CD4-positive, alpha-beta T cell treated with Interleukin-6 for 4 hours (primary cell): ENCODE measurements around the gene UPK1A.

Experiments used
- DNase-seq: peaks from one replicate; pipeline ENCODE4 v3.0.0-alpha.2; 2020; ENCODE audit warnings: mixed read lengths

The UPK1A gene

DNA sequence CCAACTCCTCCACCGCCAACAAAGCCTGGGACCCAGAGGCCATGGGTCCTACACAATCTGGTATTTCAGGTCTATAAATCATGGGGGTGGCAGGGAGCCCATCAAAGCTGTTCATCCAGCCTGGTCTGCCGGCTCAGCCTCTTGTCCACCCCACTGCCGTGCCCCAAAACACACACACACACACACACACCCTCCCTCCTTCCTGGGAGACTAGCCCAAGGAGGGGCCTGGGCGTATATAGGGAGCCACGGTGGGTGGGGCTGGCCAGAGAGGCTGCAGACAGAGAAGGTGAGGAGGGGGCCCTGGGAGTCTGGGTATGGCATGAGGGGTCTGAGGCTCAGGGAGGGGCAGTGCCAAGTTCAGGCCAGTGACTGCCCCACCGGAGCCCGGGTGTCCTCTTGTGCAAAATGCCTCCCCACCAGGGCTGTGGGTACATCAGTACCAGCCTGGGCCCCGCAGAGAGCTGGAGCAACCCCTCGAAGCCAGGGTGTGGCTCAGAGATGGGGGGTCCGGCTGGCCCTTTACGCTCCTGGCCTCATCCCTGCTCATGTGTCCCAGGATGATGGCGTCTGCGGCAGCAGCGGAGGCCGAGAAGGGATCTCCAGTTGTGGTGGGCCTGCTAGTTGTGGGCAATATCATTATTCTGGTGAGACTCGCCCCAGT is at the start of gene UPK1A:
Gene UPK1A, plus strand, starts transcription at position 267 of the 663 bp plus-strand sequence. Its CDS starts 296 bp downstream, at position 563.
- no peak for DNase-seq

DNA sequence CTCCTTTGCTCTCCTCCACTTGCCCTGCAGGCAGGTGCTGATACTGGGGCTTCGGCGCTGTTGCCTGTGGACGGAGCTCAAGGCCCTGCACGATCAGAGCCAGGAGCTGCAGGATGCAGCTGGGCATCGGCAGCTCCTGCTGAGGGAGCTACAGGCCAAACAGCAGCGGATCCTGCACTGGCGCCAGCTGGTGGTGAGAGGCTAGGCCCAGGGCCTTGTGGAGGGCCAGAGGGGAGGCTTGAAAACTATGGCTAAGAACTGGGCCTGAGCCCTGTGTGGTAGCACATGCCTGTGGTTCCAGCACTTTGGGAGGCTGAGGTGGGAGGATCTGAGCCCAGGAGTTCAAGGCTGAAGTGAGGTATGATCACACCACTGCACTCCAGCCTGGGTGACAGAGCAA is 47.5 kb upstream of the UPK1A start:
- no peak for DNase-seq

DNA sequence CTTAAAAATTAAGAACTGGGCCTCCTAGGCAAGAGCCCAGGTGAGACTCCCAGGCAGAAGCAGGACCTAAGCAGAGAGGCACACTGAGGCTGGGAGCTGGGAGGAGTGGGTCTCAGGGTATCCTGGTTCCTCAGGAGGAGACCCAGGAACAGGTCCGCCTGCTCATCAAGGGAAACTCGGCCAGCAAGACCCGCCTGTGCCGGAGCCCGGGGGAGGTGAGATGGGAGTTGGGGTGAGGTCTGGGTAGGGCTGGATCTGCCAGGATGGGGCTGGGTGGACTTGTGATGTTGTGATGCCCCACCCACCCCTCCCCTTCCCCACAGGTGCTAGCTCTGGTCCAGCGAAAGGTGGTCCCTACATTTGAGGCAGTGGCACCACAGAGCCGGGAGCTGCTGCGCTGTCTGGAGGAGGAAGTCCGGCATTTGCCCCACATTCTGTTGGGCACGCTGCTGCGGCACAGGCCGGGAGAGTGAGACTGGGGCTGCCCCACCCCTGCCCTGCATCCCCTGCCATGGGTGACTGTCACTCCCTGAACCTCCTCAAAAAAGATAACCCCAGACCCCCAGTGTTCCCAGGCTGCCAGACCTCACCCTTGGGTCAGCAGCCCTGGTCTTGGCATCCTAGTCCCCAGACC is 46.9 kb upstream of the UPK1A start:
- DNase-seq, result no peak

DNA sequence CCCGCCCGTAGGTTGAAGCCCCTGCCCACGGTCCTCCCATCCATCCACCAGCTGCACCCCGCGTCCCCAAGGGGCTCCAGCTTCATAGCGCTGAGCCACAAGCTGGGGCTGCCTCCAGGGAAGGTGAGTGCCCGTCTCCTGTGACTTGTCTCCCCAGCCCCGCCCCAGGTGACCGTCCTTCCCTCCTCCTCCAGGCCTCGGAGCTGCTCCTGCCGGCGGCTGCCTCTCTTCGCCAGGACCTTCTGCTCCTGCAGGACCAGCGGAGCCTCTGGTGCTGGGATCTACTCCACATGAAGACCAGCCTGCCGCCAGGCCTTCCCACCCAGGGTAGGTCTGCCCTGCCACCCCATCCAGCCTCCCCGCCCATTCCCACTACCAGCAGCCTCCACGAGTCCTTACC is 46.3 kb upstream of the UPK1A start:
- DNase-seq, result no peak

DNA sequence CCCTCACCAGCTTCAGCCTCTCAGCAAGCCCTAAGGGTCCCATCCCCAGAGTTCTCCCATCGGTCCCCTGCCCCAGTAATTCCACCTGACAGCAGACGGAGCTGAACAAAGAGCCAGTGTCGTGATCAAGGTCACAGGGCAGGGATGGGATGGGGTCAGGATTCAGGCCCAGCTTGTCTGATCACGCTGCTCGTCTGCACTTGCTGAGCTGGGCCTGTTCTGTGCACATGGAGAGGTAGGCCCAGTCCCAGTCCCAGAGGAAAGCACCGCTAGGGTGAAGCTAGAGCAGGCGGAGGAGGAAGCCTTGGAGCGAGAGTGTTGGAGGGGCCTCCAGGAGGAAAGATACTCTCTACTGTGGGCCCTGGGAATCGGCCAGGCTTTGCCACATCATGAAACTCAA is 44.6 kb upstream of the UPK1A start:
- no peak for DNase-seq

DNA sequence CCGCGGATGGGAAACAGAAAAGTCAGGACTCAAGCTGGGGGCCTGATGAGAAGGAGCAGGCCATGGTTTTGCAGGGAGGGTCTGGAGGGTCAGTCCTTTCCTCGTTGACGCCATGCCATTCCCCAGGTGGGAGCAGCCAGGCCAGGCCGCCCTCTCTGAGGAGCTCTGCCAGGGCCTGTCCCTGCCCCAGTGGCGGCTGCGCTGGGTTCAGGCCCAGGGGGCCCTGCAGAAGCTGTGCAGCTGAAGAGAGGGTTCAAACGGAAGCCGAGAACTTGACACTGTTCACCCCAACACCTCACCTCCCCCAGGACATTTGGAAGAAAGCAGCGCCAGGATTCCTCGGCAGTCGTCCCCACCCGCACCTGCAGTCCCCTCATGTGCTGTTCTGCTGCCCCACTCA is 43.6 kb upstream of the UPK1A start:
- no peak for DNase-seq

DNA sequence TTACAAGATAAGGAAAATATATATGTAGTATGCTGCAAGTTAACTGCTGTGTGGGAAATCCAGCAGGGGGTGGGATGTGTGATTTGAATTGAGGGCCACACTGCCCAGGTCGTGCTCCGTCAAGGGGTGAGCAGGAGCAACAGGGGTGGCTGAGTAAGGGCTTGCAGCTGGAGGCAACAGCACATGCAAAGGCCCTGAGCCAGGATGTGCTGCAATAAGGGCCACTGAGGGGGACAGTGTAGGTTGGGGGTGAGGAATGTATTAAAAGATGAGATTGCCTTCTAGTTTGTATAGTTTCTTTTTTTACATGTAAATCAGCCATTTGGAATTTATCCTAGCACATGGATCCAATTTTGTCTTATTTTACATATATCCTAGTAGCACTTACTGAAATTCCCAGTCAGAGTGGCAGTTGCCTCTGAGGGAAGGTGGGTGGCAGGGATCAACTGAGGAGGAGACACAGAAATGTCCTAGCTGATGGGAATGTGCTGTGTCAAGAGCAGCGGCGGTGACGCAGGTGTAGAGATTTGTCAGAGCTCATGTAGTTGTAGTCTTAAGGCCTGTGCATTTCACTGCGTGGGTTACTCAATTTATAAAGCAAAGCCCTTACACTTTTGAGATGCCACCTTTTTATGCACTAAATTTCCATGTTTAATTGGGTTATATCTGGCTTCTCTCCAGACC is 42.8 kb upstream of the UPK1A start:
- DNase-seq, result no peak

DNA sequence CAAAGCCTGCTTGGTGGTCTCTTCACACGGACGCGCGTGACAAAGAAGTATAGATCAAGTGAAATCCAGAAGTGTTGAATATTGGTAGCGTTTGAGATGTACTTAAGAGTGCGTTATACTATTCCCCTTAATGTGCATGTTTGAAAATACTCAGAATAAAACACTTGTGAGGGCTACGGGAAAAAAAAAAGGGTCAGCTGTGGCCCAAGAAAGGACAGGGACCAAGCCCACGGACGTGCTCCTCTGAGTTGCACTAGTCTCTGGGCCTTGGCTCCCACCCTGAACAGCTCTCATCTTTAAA is 38.1 kb upstream of the UPK1A start:
- DNase-seq, result no peak

DNA sequence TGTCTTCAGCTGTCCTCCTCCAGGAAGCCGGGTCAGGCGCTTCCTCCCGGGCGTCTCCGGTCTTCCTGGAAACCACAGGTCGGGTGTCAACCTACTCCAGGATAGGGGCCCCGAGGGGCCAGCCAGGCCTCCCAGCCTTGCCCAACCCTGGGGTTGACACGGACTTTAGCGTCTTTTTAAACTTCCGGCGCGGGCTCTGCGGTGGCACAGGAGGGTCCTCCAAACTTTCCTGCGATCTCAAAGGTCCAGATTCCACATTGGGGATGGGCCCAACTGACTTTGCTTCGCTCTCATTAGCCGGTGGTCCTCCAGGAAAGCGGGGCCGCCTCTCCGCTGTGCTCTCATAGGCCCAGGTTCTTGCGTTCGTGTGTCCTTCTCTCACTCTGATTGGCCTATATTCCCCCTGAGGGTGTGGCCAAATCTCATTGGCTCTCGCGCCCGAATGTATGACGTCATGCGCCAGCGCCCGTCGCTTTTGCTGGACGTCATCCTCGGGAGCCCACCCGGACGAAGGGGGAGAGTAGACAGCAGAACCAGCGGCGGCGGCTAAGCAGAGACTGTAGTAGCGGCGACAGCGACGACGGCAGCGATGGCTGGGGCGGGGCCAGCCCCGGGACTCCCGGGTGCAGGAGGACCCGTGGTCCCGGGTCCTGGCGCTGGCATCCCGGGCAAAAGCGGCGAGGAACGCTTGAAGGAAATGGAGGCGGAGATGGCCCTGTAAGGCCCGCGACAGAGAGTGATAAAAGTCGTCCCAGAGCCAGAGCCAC is 37.6 kb upstream of the UPK1A start, which contains the start of gene RBM42:
Gene RBM42, plus strand, starts transcription at position 472 of the 767 bp plus-strand sequence. Its CDS starts 118 bp downstream, at position 590.
- DNase-seq, result peak; percentile 95

DNA sequence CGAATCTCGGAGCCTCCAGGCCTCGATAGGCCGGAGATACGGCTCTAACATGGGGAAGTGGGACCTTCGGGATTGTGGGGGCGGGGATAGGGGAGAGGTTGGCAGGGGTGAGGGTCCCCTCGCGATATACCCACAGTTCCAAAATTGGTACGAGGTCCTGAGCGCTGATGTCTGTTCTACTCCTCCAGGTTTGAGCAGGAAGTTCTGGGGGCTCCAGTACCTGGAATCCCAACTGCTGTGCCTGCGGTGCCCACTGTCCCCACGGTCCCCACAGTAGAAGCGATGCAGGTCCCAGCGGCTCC is 37.0 kb upstream of the UPK1A start:
- DNase-seq, result no peak

DNA sequence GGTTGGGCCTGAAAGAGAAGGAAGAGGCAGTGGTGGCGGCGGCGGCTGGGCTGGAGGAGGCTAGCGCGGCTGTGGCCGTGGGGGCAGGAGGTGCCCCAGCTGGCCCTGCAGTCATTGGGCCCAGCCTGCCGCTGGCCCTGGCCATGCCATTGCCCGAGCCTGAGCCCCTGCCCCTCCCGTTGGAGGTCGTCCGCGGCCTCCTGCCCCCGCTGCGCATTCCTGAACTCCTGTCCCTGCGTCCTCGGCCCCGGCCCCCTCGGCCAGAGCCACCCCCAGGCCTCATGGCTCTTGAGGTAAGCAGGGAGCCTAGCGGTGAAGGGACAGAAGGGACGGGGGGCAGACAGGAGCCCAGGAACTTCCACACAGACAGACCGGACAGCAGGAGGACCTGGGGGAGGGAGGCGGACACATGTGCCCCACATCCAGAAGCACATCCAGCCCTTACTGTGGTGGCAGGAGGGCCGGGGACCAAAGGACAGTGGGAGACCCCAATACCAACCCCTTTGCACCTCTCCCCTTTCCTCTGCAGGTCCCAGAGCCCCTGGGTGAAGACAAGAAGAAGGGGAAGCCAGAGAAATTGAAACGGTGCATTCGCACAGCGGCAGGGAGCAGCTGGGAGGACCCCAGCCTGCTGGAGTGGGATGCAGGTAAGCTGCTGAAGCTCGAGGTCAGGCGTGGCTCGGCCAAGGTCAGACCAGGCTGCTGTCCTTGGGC is 32.4 kb upstream of the UPK1A start:
- no peak for DNase-seq

DNA sequence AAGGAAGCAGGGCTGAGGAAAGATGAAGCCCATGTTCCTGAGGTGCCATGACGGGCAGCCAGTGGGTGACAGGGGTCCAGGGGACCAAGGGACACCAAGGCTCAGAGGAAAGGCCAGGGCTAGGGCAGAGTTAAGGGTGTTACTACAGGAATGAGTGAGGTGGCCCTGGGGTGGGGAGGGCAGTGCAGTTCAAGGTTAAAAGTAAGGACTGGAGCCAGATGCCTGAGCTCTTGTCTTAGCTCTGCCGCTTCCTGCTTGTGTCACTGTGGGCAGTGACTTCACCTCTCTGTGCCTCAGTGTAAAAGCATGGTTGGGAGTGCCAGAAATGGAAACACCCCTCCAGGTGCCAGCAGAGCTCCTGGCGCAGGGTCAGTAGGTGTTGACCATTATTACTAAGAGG is 29.7 kb upstream of the UPK1A start:
- no peak for DNase-seq

DNA sequence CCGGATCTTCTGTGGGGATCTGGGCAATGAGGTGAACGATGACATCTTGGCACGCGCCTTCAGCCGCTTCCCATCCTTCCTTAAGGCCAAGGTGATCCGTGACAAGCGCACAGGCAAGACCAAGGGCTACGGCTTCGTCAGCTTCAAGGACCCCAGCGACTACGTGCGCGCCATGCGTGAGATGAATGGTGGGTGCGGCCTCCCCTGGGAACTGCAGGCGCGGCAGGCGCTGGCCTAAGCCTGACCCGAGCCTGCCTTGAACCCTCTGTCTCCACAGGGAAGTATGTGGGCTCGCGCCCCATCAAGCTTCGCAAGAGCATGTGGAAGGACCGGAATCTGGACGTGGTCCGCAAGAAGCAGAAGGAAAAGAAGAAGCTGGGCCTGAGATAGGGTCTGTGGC is 29.2 kb upstream of the UPK1A start:
- DNase-seq, result no peak

DNA sequence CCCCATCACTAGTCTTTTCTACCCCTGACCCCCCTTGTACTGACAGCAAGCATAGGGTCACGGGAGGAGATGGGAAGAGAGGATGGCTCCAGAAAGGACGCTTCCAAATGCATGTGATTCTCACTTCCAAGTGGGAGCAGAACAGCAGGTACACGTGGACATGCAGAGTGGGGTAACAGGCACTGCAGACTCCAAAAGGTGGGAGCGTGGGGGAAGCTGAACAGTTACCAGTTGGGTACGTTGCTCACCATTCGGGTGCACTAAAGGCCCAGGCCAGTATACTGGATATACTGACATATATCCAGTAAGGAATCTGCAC is 27.0 kb upstream of the UPK1A start:
- DNase-seq, result no peak

DNA sequence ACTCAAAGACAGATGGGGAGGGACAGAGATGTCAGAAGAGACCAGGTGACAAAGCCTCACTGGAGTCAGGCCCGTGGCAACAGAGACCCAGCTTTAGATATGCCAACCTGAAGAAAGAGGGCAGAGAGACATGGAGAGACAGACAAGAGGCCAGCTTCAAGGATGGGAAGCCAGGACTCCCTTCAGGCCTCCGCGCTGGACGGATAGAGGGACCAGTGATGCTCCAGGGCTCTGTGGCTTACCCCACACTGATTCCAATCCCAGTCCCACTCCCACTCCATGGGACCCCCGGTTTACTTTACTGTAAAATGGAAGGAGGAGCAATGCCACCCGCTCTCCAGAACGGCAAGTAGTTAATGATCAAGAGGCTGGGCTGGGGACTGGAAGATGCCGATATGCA is 26.5 kb upstream of the UPK1A start:
- DNase-seq, result no peak

DNA sequence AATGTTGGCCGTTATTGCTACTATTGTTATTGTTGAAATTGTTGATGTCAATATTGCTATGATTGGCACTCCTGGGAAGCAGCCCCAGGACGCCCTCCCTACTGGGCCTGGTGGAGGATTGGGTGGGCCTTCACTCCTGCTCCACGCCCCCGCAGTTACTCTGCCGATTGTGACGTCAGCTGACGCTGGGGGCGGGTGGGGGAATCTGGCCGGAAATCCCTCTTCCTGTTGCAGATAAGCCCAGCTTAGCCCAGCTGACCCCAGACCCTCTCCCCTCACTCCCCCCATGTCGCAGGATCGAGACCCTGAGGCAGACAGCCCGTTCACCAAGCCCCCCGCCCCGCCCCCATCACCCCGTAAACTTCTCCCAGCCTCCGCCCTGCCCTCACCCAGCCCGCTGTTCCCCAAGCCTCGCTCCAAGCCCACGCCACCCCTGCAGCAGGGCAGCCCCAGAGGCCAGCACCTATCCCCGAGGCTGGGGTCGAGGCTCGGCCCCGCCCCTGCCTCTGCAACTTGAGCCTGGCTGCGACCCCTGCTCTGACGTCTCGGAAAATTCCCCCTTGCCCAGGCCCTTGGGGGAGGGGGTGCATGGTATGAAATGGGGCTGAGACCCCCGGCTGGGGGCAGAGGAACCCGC is 24.7 kb upstream of the UPK1A start, which contains the start of gene ETV2:
Gene ETV2, plus strand, starts transcription at position 231 of the 637 bp plus-strand sequence. CDS start 716 bp downstream, outside the sequence.
- DNase-seq, result peak; percentile 20

DNA sequence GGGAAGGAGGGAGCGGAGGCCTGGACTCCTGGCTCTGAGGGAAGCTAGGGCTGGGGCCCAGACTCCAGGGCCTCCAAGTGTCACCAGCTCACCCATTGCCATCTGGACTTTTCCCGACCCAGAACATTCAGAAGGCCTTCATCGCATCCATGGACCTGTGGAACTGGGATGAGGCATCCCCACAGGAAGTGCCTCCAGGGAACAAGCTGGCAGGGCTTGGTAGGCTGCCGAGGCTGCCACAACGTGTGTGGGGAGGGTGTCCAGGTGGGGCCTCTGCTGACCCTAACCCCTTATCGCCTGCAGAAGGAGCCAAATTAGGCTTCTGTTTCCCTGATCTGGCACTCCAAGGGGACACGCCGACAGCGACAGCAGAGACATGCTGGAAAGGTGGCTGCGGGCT is 24.0 kb upstream of the UPK1A start:
- DNase-seq, result no peak

DNA sequence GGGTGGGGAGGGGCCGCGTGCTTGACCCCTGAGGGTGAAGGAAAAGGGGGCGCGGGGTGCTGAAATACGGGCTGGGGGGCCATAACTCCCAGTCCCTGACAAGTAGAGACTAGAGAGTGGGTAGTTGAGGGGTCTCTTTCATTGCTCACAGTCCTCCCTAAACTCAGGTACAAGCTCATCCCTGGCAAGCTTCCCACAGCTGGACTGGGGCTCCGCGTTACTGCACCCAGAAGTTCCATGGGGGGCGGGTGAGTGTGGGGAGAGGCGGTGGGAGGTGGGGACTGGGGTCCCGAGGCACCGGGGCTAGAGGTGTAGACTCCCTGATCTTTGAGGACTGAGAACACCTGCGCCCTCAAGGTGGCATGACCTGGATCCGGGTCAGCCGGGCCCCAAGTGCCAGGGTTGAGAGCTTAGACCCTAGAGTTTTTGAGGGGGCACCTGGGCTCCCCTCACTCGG is 23.5 kb upstream of the UPK1A start:
- no peak for DNase-seq

DNA sequence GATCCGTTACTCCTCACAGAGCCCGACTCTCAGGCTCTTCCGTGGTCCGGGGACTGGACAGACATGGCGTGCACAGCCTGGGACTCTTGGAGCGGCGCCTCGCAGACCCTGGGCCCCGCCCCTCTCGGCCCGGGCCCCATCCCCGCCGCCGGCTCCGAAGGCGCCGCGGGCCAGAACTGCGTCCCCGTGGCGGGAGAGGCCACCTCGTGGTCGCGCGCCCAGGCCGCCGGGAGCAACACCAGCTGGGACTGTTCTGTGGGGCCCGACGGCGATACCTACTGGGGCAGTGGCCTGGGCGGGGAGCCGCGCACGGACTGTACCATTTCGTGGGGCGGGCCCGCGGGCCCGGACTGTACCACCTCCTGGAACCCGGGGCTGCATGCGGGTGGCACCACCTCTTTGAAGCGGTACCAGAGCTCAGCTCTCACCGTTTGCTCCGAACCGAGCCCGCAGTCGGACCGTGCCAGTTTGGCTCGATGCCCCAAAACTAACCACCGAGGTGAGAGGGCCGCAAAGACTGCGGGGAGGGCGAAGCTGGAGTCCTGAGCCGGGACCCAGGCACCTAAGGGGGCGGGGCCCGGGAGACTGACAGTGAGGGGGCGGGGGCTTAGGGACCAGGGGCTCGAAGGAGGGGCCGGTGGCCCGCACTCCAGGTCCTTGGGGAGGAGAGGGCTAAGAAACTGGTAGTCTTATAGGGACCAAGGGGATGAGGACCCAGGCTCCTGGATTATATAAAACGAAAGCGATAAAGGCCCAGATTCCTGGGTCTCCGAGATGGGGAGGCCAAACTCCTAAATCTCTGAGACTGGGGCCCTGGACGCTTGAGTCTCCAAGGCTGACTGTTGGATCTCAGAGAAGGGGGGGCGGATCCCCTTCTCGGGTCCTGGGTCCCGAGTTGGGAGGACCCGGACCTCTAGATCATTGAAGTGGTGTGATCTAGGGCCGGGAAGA is 22.8 kb upstream of the UPK1A start:
- peak; percentile 85 for DNase-seq

DNA sequence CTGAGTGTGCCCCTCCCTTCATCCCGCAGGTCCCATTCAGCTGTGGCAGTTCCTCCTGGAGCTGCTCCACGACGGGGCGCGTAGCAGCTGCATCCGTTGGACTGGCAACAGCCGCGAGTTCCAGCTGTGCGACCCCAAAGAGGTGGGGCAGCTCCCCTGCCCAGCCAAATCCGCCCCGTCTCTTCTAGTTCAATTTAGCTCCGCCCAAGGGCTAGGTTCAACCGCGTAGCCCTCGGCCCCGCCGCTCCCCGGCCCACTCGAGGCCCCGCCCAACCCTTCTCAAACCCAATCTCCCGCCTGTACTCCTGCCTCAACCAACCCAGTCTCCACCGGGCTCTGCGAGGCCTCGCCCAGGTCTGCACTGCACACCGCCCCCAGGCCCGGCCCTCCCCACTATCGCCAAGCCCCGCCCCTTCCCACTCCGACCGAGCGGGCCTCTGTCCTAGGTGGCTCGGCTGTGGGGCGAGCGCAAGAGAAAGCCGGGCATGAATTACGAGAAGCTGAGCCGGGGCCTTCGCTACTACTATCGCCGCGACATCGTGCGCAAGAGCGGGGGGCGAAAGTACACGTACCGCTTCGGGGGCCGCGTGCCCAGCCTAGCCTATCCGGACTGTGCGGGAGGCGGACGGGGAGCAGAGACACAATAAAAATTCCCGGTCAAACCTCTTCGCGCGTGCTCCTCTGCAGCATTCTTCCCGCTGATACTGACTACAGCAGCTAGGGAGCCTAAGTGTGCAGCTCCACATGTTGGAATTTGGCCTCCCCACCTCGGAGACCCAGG is 21.9 kb upstream of the UPK1A start:
- peak; percentile 98 for DNase-seq
